ENCODE data around the gene STRA6.

DNA sequence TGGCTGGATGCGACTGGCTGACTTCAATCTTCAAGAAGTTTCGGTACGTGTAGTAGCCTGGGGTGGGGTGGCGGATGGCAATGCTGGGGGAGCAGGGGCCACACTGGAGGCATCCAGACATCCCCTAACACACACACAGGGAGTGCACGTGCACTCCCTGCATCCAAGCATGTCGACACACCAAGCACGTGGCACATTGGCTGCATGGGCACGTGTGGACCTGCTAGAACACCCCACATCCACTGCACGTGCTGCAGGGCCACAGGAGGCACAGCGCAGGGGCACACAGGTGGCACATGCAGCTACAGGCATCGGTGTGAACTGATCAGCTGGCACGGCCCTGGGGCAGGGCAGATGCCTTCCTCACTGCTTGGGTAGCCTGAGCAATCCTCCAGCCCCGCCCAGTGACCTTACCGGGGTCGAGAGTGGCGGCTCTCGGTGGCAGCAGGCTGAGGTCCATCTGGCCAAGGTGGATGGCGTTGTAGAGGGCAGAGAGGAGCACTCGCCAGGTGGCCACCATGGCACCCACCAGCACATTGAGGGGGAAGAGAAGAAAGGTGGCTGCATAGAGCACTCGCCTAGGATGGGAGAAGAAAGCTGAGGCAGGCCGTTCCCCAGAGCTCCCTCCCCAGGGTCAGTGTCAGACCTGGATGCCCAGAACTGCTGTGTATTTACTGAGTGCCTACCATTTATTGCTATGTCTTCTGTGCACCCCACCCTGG lies 21.5 kb downstream of the STRA6 start:
- TF ChIP-seq POLR2A (IDR thresholded peaks at IDR 0.05) (no peak), POLR2AphosphoS5 (IDR thresholded peaks at IDR 0.05) (no peak)
- TF ChIP-seq, protein P1, sequence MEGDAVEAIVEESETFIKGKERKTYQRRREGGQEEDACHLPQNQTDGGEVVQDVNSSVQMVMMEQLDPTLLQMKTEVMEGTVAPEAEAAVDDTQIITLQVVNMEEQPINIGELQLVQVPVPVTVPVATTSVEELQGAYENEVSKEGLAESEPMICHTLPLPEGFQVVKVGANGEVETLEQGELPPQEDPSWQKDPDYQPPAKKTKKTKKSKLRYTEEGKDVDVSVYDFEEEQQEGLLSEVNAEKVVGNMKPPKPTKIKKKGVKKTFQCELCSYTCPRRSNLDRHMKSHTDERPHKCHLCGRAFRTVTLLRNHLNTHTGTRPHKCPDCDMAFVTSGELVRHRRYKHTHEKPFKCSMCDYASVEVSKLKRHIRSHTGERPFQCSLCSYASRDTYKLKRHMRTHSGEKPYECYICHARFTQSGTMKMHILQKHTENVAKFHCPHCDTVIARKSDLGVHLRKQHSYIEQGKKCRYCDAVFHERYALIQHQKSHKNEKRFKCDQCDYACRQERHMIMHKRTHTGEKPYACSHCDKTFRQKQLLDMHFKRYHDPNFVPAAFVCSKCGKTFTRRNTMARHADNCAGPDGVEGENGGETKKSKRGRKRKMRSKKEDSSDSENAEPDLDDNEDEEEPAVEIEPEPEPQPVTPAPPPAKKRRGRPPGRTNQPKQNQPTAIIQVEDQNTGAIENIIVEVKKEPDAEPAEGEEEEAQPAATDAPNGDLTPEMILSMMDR (IDR thresholded peaks at IDR 0.05): no peak

Data from prostate gland (tissue), 2 donors.